OCI-LY7 (cell line): ENCODE data around the gene PKM. TPM values are rescaled to one million over a fixed set of nuclear protein-coding genes. Genes with fewer than 3 reads are reported as not detected.

Source experiments
- BruUV-seq: library from RNA; stranded (reverse); fragments of 400-500 nt; replicated peaks from 2 replicates; lab custom pipeline; 2021; lab: Mats Ljungman, UMichigan
- CTCF ChIA-PET: fragments of 300-600 bp; sonication (Branson Sonifier 250); formaldehyde crosslinking; loops from one replicate; lab custom pipeline; 2022; ENCODE audit warnings: antibody characterized with exemption; ENCODE audit not compliant: unreplicated experiment; lab: Charles Lee
- POLR2A ChIA-PET: fragments of 300-600 bp; sonication (Branson Sonifier 250); formaldehyde crosslinking; loops from one replicate; lab custom pipeline; 2022; ENCODE audit warnings: antibody characterized with exemption; lab: Charles Lee
- DNase-seq: peaks from one replicate; pipeline ENCODE4 v3.0.0-alpha.2; 2015; ENCODE audit warnings: low spot score
- H2AFZ ChIP-seq: fragments of 200-600 bp; sonication (generic), shearing (Covaris generic); 2 replicates; pipeline ENCODE4 v1.6.1; 2014; ENCODE audit warnings: mild to moderate bottlenecking, antibody characterized with exemption, low read length, moderate library complexity
- H3K27ac ChIP-seq: fragments of 200-600 bp; sonication (generic); 2 replicates; pipeline ENCODE4 v1.5.1; 2014; ENCODE audit warnings: mixed run types, low read depth, mild to moderate bottlenecking, moderate library complexity, low read length, inconsistent platforms; ENCODE audit not compliant: poor library complexity, severe bottlenecking
- H3K36me3 ChIP-seq: fragments of 200-600 bp; sonication (generic); 2 replicates; pipeline ENCODE4 v1.6.1; 2014; ENCODE audit warnings: mild to moderate bottlenecking, antibody characterized with exemption, low read length, moderate library complexity, mixed read lengths; ENCODE audit not compliant: insufficient read depth
- H3K4me1 ChIP-seq: fragments of 200-600 bp; sonication (generic); 2 replicates; pipeline ENCODE4 v1.5.1; 2014; ENCODE audit warnings: mild to moderate bottlenecking, low read length; ENCODE audit not compliant: insufficient read depth, poor library complexity, severe bottlenecking
- H3K4me2 ChIP-seq: fragments of 200-600 bp; sonication (generic); 2 replicates; pipeline ENCODE4 v1.6.1; 2014; ENCODE audit warnings: mild to moderate bottlenecking, low read length
- H3K4me3 ChIP-seq: fragments of 200-600 bp; sonication (generic); 2 replicates; pipeline ENCODE4 v1.5.1; 2014; ENCODE audit warnings: mild to moderate bottlenecking, low read depth, low read length; ENCODE audit not compliant: poor library complexity, severe bottlenecking
- H3K79me2 ChIP-seq: fragments of 200-600 bp; sonication (generic); 2 replicates; pipeline ENCODE4 v1.6.1; 2016; ENCODE audit warnings: low read depth, mild to moderate bottlenecking, low read length, moderate library complexity, mixed read lengths; ENCODE audit not compliant: insufficient read depth
- H3K9me2 ChIP-seq: fragments of 200-600 bp; sonication (generic); 2 replicates; pipeline ENCODE4 v1.6.1; 2016; ENCODE audit warnings: mild to moderate bottlenecking, low read length, mixed read lengths; ENCODE audit not compliant: insufficient read depth
- H3K9me3 ChIP-seq: fragments of 200-600 bp; sonication (generic); 2 replicates; pipeline ENCODE4 v1.6.1; 2014; ENCODE audit warnings: mild to moderate bottlenecking, mixed run types, low read length, mixed read lengths
- H4K20me1 ChIP-seq: fragments of 200-600 bp; sonication (generic); 2 replicates; pipeline ENCODE4 v1.6.1; 2014; ENCODE audit warnings: mild to moderate bottlenecking, antibody characterized with exemption, low read length, moderate library complexity, mixed read lengths; ENCODE audit not compliant: insufficient read depth
- EZH2phosphoT487 ChIP-seq: fragments of 200-600 bp; sonication (generic); IDR thresholded peaks from 2 replicates; pipeline ENCODE4 v1.6.1; 2018; ENCODE audit warnings: low read depth, borderline replicate concordance, mild to moderate bottlenecking, mixed run types, antibody characterized with exemption, low read length, moderate library complexity, mixed read lengths
- intact Hi-C: fragments of 100-400 bp; cut with micrococcal nuclease; formaldehyde crosslinking; loops from one replicate; pipeline ENCODE4 v1.10.0; 2022; ENCODE audit not compliant: unreplicated experiment
- total RNA-seq, 2 experiments: library from RNA; depleted of rRNA in 1 of 2; stranded (reverse); fragments of >200 nt in 1 of 2; shearing (Covaris generic) in 1 of 2; gene quantifications; 2 replicates each; pipeline ENCODE4 v1.2.3, GENCODE V29; 2014 to 2022
- TF ChIP-seq, protein P1 (sequence below): fragments of 200-600 bp; sonication (generic); conservative IDR thresholded peaks from 2 replicates; pipeline ENCODE4 v1.5.1; 2014; ENCODE audit warnings: mild to moderate bottlenecking, antibody characterized with exemption, low read length, moderate library complexity, mixed read lengths

The PKM gene
- total RNA-seq, 2 experiments from 2014 or later = 917 to 1,131 TPM

DNA sequence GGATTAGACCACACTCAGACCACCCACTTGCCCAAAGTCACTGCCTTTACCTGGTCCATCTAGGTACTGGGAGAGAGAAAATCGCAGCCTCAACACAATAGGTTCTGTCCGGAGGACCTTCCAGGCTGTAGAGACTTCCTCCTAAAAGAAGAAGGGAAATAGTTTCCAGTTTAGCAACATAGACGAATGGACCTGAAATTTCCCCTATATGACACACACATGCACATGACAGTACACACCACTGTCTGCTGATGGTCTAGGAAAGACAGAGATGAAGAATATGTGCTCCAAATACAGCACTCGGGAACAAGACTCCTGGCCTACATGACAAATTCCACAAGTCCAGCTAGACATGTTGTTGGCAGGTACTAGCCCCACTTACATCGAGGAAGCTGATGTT, 34.0 kb upstream of the PKM start:
- no peak for TF ChIP-seq EZH2phosphoT487
- TF ChIP-seq, protein P1, sequence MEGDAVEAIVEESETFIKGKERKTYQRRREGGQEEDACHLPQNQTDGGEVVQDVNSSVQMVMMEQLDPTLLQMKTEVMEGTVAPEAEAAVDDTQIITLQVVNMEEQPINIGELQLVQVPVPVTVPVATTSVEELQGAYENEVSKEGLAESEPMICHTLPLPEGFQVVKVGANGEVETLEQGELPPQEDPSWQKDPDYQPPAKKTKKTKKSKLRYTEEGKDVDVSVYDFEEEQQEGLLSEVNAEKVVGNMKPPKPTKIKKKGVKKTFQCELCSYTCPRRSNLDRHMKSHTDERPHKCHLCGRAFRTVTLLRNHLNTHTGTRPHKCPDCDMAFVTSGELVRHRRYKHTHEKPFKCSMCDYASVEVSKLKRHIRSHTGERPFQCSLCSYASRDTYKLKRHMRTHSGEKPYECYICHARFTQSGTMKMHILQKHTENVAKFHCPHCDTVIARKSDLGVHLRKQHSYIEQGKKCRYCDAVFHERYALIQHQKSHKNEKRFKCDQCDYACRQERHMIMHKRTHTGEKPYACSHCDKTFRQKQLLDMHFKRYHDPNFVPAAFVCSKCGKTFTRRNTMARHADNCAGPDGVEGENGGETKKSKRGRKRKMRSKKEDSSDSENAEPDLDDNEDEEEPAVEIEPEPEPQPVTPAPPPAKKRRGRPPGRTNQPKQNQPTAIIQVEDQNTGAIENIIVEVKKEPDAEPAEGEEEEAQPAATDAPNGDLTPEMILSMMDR = no peak
- CTCF ChIA-PET = no interaction called here

DNA sequence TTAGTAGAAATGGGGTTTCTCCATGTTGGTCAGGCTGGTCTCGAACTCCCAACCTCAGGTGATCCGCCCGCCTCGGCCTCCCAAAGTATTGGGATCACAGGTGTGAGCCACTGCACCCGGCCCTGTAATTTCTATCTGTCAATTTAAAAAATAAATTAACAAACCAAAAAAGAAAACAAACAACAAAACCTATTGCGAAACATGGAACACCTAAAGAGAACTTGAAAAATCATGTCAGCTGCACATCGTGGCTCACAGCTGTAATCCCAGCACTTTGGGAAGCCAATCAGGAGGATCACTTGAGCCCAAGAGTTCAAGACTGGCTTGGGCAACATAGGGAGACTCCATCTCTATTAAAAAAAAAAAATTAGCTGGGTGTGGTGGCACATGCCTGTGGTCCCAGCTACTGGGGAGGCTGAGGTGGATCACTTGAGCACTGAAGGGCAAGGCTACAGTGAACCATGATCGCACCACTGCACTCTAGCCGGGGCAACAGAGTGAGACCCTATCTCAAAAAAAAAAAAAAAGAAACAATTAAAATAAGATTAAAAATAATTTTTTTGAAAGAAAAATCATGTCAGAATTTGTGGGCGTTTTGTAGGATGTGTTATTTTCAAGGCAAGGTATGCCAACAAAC, 21.8 kb upstream of the PKM start:
- Histone ChIP-seq H3K9me3 (no peaks in the 10 kb centered on the region), H3K9me2 (no peaks in the 10 kb centered on the region), H3K27ac (no peak overlapping the region), H3K36me3 (peaks cover 94% of the 10 kb centered on the region), H3K4me1 (no peaks in the 10 kb centered on the region), H3K79me2 (no peaks in the 10 kb centered on the region), H3K4me2 (no peak overlapping the region), H3K4me3 (no peak overlapping the region), H2AFZ (no peak overlapping the region), H4K20me1 (no peaks in the 10 kb centered on the region)
- TF ChIP-seq, protein P1 = no peak
- no peak for TF ChIP-seq EZH2phosphoT487
- ChIA-PET POLR2A (no interaction called here), CTCF (no interaction called here)
- intact Hi-C loops = no loop called here
- no peak for DNase-seq
- no TSS peak for BruUV-seq

More for the DNA sequence above, 34.0 kb upstream of the PKM start:
- Histone ChIP-seq H3K79me2 (peaks cover under 1% of the 10 kb centered on the region; the same call in 1 of the 2 replicates), H3K9me3 (no peaks in the 10 kb centered on the region), H2AFZ (no peak overlapping the region), H3K27ac (no peak overlapping the region), H3K4me1 (no peaks in the 10 kb centered on the region), H3K4me3 (no peak overlapping the region), H3K9me2 (no peaks in the 10 kb centered on the region), H3K36me3 (peaks cover 87% of the 10 kb centered on the region), H4K20me1 (no peaks in the 10 kb centered on the region), H3K4me2 (no peak overlapping the region)
- no TSS peak for BruUV-seq
- POLR2A ChIA-PET = no interaction called here
- DNase-seq = no peak
- intact Hi-C loops = no loop called here

GRCh38 chr15:72249142-72249810, 18.3 kb upstream of the PKM start:
- H3K36me3 ChIP-seq = peaks cover 82% of the 10 kb centered on the region
- no peaks in the 10 kb centered on the region for H3K79me2 ChIP-seq
- no peak overlapping the region for H3K4me2 ChIP-seq
- no peak for DNase-seq
- no peaks in the 10 kb centered on the region for H3K9me3 ChIP-seq
- H3K27ac ChIP-seq = no peak overlapping the region
- no peaks in the 10 kb centered on the region for H4K20me1 ChIP-seq
- no peak overlapping the region for H2AFZ ChIP-seq
- POLR2A ChIA-PET = interaction anchor here (1.6 kb wide), 1 partner anchor 12 kb away, joined by 3 read pairs; no protein-coding TSS in a partner anchor
- no peak overlapping the region for H3K4me3 ChIP-seq
- CTCF ChIA-PET = no interaction called here
- BruUV-seq = no TSS peak
- H3K9me2 ChIP-seq = no peaks in the 10 kb centered on the region
- intact Hi-C loops = no loop called here
- TF ChIP-seq, protein P1 = no peak
- TF ChIP-seq EZH2phosphoT487 = no peak
- no peaks in the 10 kb centered on the region for H3K4me1 ChIP-seq
